Epidermal melanocyte (primary cell): ENCODE results near the gene GGTLC2.

ENCODE experiments used
- DNase-seq: peaks from one replicate; pipeline ENCODE4 v3.0.0; 2011; ENCODE audit warnings: low spot score; ENCODE audit not compliant: insufficient read length

Gene GGTLC2

DNA sequence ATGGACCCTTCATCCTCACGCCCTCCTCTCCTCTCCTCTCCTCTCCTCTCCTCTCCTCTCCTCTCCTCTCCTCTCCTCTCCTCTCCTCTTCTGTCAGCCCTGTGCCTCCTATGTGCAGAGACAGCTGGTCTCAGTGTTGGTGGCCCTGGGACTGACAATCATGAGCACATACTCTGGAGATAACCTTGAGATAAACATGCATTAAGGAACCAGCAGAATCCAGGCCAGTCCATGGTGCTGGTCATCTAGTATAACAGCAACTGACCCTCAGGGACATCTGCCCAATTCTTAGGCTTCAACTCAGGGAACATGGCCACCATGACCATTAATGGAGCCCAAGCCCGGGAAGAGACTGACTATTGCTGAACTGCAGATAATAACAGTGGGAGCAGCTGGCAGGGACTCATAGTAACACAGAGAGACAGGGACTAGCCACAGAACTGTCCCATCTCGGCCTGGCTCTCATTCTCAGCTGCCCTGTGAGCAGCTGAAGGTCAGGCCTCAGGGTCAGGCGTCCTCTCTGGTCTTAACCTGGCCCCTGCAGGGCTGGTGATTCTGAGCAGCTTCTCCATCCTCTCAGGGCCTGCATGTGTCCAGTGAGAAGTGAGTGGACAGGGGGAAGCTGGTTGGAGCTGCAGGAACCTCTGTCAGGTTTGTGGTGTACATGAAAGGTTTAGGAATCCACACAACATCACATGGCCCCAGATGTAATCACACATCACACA is 45.4 kb downstream of the GGTLC2 start:
- DNase-seq = no peak

DNA sequence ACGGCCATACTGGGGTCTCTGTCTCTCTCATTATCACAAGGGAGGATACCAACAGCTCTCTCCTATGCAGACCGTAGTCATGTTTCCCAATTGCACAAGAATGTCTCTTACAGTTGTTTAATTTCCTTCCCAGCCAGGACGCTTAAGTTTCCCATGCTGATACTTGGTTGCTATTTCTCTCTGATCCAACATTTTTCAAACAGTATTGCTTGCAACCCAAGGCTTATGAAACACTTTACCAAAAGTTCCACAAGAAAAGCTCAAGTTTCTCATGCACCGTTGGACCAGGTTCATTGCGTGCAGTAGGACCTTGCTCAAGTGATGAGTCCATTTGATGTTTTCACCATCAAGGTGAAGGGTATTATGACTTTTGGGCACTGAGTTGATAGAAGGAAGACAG is 46.6 kb downstream of the GGTLC2 start:
- DNase-seq = no peak

DNA sequence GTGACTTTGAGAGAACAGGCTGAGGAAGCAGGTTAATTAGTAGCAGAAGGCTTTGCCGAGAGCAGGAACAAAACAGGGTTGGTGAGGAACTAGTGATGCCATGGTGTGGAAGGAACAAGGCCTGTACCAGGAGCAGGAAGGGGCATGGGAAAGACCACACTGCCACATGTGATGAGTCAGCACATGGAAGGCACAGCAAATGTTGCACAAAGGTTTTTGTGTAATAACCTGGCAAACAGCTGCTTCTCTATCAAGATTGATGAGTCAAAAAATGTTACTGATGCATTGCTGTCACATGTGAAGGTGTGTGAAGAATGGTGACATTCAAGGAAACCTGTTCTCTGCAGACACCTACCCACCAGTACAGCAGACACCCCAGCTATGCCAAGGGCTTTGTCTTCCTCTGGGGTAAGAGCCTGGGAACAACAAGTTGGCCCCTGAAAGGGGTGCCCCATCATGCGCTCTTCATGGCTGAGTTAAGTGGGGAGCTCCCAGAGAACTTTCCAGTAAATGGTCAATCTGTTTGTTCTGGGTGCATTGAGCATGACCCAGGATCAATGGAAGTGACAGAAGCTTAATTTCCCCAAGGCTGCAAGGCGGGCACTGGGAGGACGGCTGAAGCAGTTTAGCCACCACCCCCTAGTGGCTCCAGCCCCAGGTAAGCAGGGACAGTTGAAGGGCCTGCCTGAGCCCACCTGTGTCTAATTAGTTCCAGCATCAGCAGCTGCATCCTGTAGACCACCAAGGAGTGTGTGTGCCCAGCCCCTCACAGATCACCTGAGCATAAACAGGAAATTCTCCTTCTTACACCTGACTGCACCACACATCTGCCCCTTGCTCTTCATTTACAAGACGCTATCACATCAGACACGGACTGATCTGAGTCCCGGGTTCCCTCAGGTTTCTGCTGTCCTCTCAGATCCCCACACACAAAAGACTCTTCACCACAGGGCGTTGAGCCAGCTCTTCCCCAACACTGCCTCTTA is 47.6 kb downstream of the GGTLC2 start:
- no peak for DNase-seq

- no peak for DNase-seq
These were observed 48.5 kb downstream of the GGTLC2 start for GRCh38 chr22:22692707-22693530.

DNA sequence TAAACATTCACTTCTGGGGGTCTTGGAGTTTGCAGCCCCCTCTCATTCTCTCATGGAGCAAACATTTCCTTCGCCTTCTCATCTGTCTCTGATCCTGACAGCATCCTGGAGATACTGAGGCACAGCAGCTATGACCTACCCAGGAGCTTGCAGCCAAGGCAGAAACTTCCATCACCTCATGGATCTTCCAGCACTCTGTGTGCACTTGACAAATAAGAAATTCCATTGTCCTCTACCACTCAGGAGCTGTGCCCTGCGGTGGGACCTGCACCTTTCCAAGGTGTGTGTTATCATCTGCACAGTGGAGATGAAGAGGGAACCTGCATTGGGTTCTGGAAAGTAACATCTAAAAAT is 49.1 kb downstream of the GGTLC2 start:
- DNase-seq = no peak

- no peak for DNase-seq
These were observed 49.7 kb downstream of the GGTLC2 start for GRCh38 chr22:22694106-22694505.

DNA sequence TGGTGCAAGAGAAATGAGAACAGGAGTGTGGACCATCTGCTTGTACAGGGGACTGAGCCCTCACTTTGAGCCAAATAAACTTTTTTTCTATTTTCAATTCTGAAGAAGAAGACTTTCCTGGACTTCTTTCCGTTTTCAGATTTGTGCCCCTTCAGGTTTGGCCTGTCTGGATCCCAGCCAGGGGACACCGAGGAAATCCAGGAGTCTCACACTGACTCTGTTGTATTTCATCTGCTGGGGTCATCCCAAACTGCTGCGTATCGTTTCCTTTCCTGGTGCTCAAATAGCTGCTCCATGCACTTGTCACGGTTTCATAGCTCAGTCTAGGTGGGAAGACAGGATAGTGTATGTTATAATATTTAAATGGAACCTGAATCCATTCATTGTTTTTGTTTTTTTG is 51.7 kb downstream of the GGTLC2 start:
- DNase-seq = no peak
